Stimulated activated CD8-positive, alpha-beta memory T cell treated with anti-CD3 and anti-CD28 coated beads, Interleukin-15, amount 100 ng/mL, for 1 hour (primary cell): ENCODE data around the gene FCHSD2.
"Not testable (repeated sequence)": the region's sequence is repeated elsewhere in the genome, so short reads cannot be mapped to it uniquely, and the experiment has no call there.

ENCODE experiments used
- DNase-seq: peaks from one replicate; pipeline ENCODE4 v3.0.0-alpha.2; 2020; ENCODE audit warnings: low read depth

The FCHSD2 gene

GRCh38 chr11:72864702-72865655, 277.1 kb downstream of the FCHSD2 start:
- DNase-seq, result no peak

- DNase-seq, result no peak
Measured at GRCh38 chr11:72863916-72864315, 278.2 kb downstream of the FCHSD2 start.

- DNase-seq, result no peak
Measured at GRCh38 chr11:72863091-72863490, 279.0 kb downstream of the FCHSD2 start.

GRCh38 chr11:72860592-72860991, 281.5 kb downstream of the FCHSD2 start:
- DNase-seq, result no peak

- no peak for DNase-seq
Measured at GRCh38 chr11:72860010-72860409, 282.1 kb downstream of the FCHSD2 start.

GRCh38 chr11:72859126-72859525, 283.0 kb downstream of the FCHSD2 start:
- DNase-seq, result no peak

GRCh38 chr11:72858267-72858666, 283.9 kb downstream of the FCHSD2 start:
- not testable (repeated sequence) for DNase-seq

- DNase-seq, result no peak
Measured at GRCh38 chr11:72856551-72857345, 285.4 kb downstream of the FCHSD2 start.

GRCh38 chr11:72856065-72856464, 286.1 kb downstream of the FCHSD2 start:
- DNase-seq, result no peak

GRCh38 chr11:72851726-72852125, 290.4 kb downstream of the FCHSD2 start:
- DNase-seq, result no peak

- DNase-seq, result no peak
Measured at GRCh38 chr11:72850832-72851231, 291.3 kb downstream of the FCHSD2 start.

- DNase-seq, result no peak
Measured at GRCh38 chr11:72848846-72849466, 293.2 kb downstream of the FCHSD2 start.

- no peak for DNase-seq
Measured at GRCh38 chr11:72844356-72844755, 297.8 kb downstream of the FCHSD2 start.

GRCh38 chr11:72842653-72843330, 299.3 kb downstream of the FCHSD2 start:
- no peak for DNase-seq

GRCh38 chr11:72842126-72842525, 300.0 kb downstream of the FCHSD2 start:
- no peak for DNase-seq

GRCh38 chr11:72841397-72841796, 300.7 kb downstream of the FCHSD2 start:
- DNase-seq, result no peak

GRCh38 chr11:72840780-72841179, 301.3 kb downstream of the FCHSD2 start:
- DNase-seq, result no peak

GRCh38 chr11:72838691-72839305, 303.3 kb downstream of the FCHSD2 start:
- DNase-seq, result no peak

GRCh38 chr11:72836111-72836510, 306.0 kb downstream of the FCHSD2 start:
- no peak for DNase-seq

- DNase-seq, result no peak
Measured at GRCh38 chr11:72834905-72835304, 307.2 kb downstream of the FCHSD2 start.

GRCh38 chr11:72833811-72834493, 308.2 kb downstream of the FCHSD2 start:
- no peak for DNase-seq
